HFFc6 (cell line): ENCODE data around the gene HS3ST5. TPM values are rescaled to one million over a fixed set of nuclear protein-coding genes. Genes with fewer than 3 reads are reported as not detected.

Source experiments
- DNase-seq: peaks from one replicate; pipeline ENCODE4 v3.0.0-alpha.2; 2018
- H3K27ac Mint-ChIP-seq: 2 replicates; pipeline ENCODE4 v1.8.0; 2020; ENCODE audit warnings: mild to moderate bottlenecking, mixed read lengths
- H3K27me3 Mint-ChIP-seq: 2 replicates; pipeline ENCODE4 v1.8.0; 2021; ENCODE audit warnings: mild to moderate bottlenecking, moderate library complexity, mixed read lengths; ENCODE audit not compliant: insufficient read depth
- H3K36me3 Mint-ChIP-seq: 2 replicates; pipeline ENCODE4 v1.8.0; 2021; ENCODE audit warnings: low read depth, mixed read lengths
- H3K4me1 Mint-ChIP-seq: 2 replicates; pipeline ENCODE4 v1.8.0; 2020; ENCODE audit warnings: low read depth, mixed read lengths
- H3K4me3 Mint-ChIP-seq: 2 replicates; pipeline ENCODE4 v1.8.0; 2020; ENCODE audit warnings: mild to moderate bottlenecking, moderate library complexity, mixed read lengths
- H3K9me3 Mint-ChIP-seq: 2 replicates; pipeline ENCODE4 v1.8.0; 2020; ENCODE audit warnings: mild to moderate bottlenecking, mixed read lengths
- CTCF ChIP-seq: fragments of 200-600 bp; sonication (generic); IDR thresholded peaks from 2 replicates; pipeline ENCODE4 v1.5.0; 2021; ENCODE audit warnings: antibody characterized with exemption, mild to moderate bottlenecking
- total RNA-seq, 6 experiments: library from RNA; stranded (reverse); fragmentation: NEBNext Ultra II Directional; extraction: Animal tissue kit (Norgen Biotek cat#: 25700); gene quantifications; 2 replicates in 1 of 6; 3 replicates in 5 of 6; pipeline ENCODE4 v1.2.3, GENCODE V29; 2021

HS3ST5 gene
- total RNA-seq, 6 experiments from 2014 or later = not detected

DNA sequence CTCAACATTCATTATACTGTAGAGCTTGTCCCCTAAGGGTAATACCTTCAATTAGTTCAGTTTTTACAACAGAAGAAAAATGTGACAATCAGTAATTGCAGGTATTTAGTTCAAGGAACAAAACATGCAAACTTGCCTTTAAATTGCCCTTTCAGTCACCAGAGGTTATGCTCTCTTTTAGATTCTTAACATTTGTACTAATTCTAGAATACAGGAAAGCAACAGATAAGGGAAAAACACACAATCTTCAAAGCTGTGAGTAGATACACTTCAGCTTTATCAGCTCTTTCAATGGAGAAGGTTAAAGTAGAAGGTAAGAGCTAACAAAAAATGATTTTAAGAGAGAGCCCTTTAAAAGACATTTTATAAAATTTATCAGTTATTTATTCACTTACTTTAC, 173.1 kb downstream of the HS3ST5 start:
- H3K4me3 Mint-ChIP-seq = no peak overlapping the region
- no peak for DNase-seq
- H3K27ac Mint-ChIP-seq = no peak overlapping the region
- H3K9me3 Mint-ChIP-seq = no peaks in the 10 kb centered on the region
- no peaks in the 10 kb centered on the region for H3K36me3 Mint-ChIP-seq
- no peaks in the 10 kb centered on the region for H3K27me3 Mint-ChIP-seq
- no peak for TF ChIP-seq CTCF
- no peaks in the 10 kb centered on the region for H3K4me1 Mint-ChIP-seq

- H3K4me1 Mint-ChIP-seq = no peaks in the 10 kb centered on the region
- H3K9me3 Mint-ChIP-seq = no peaks in the 10 kb centered on the region
- H3K27me3 Mint-ChIP-seq = no peaks in the 10 kb centered on the region
- TF ChIP-seq CTCF = no peak
- no peak overlapping the region for H3K4me3 Mint-ChIP-seq
- DNase-seq = no peak
- no peak overlapping the region for H3K27ac Mint-ChIP-seq
- H3K36me3 Mint-ChIP-seq = no peaks in the 10 kb centered on the region
These were observed 174.9 kb downstream of the HS3ST5 start for GRCh38 chr6:114167583-114168576.

- H3K27me3 Mint-ChIP-seq = peaks cover 1% of the 10 kb centered on the region; the same call in 1 of the 2 replicates
- H3K27ac Mint-ChIP-seq = no peak overlapping the region
- no peaks in the 10 kb centered on the region for H3K4me1 Mint-ChIP-seq
- H3K36me3 Mint-ChIP-seq = no peaks in the 10 kb centered on the region
- no peak for TF ChIP-seq CTCF
- no peak overlapping the region for H3K4me3 Mint-ChIP-seq
- no peaks in the 10 kb centered on the region for H3K9me3 Mint-ChIP-seq
- no peak for DNase-seq
These were observed 178.6 kb downstream of the HS3ST5 start for GRCh38 chr6:114164207-114164606.

GRCh38 chr6:114162691-114163347, 180.0 kb downstream of the HS3ST5 start:
- H3K27me3 Mint-ChIP-seq = peaks cover 3% of the 10 kb centered on the region
- no peak overlapping the region for H3K4me3 Mint-ChIP-seq
- no peaks in the 10 kb centered on the region for H3K36me3 Mint-ChIP-seq
- H3K4me1 Mint-ChIP-seq = no peaks in the 10 kb centered on the region
- TF ChIP-seq CTCF = no peak
- DNase-seq = no peak
- H3K9me3 Mint-ChIP-seq = no peaks in the 10 kb centered on the region
- H3K27ac Mint-ChIP-seq = no peak overlapping the region

GRCh38 chr6:114160881-114161280, 181.9 kb downstream of the HS3ST5 start:
- H3K36me3 Mint-ChIP-seq = no peaks in the 10 kb centered on the region
- no peak overlapping the region for H3K27ac Mint-ChIP-seq
- DNase-seq = no peak
- peaks cover 7% of the 10 kb centered on the region for H3K27me3 Mint-ChIP-seq
- H3K4me3 Mint-ChIP-seq = no peak overlapping the region
- no peak for TF ChIP-seq CTCF
- no peaks in the 10 kb centered on the region for H3K9me3 Mint-ChIP-seq
- no peaks in the 10 kb centered on the region for H3K4me1 Mint-ChIP-seq
